Motor neuron (in vitro differentiated cells): ENCODE data around the gene CDKL1. TPM values are rescaled to one million over a fixed set of nuclear protein-coding genes. Genes with fewer than 3 reads are reported as not detected.
"Not testable (repeated sequence)": the region's sequence is repeated elsewhere in the genome, so short reads cannot be mapped to it uniquely, and the experiment has no call there.

Experiments used
- ATAC-seq, 8 experiments: fragments of 200-7000 bp; cut with Tn5 transposase; replicated peaks in 6 of 8; 2 replicates each; pipeline ENCODE4 v1.8.0; 2021; ENCODE audit warnings: mild to moderate bottlenecking in 8 of 8, moderate library complexity in 8 of 8
- H3K27ac ChIP-seq, 2 donors: fragments of 250-450 bp; sonication (Bioruptor Pico); 2 replicates each; pipeline ENCODE4 v1.9.0; 2021; ENCODE audit warnings: antibody characterized with exemption in 2 of 2, mild to moderate bottlenecking in 2 of 2, moderate library complexity in 1 of 2
- H3K4me1 ChIP-seq, 2 donors: fragments of 250-450 bp; sonication (Bioruptor Pico); replicated peaks in 1 of 2; 2 replicates each; pipeline ENCODE4 v1.6.1; 2021; ENCODE audit warnings: antibody characterized with exemption in 2 of 2, mild to moderate bottlenecking in 2 of 2, moderate library complexity in 1 of 2
- H3K4me3 ChIP-seq, 5 donors: fragments of 250-450 bp; sonication (Bioruptor Pico); 2 replicates each; pipeline ENCODE4 v1.9.0; 2021; ENCODE audit warnings: antibody characterized with exemption in 5 of 5, mild to moderate bottlenecking in 5 of 5, moderate library complexity in 4 of 5
- WGBS, 10 experiments: fragments of 450-650 bp; shearing (Covaris generic); methylation state at CpG; one replicate each; pipeline ENCODE4 v1.0.0; 2022; 5-methylcytosine and 5-hydroxymethylcytosine counted together
- in situ Hi-C, 9 experiments: fragments of 400-800 bp; cut with MboI; loops; one replicate each; pipeline ENCODE4 v1.15.0; 2021; ENCODE audit warnings: low sequenced_read_pairs in 9 of 9, low pct_unique_long_range_greater_than_20kb in 2 of 9; ENCODE audit not compliant: unreplicated experiment in 9 of 9
- total RNA-seq, 8 experiments: library from RNA; unstranded; fragments of 300-600 nt; gene quantifications; 2 replicates each; pipeline versions ENCODE4 v1.2.3 to v1.2.4, GENCODE V29; 2022

Gene CDKL1
- total RNA-seq, 8 experiments from 2014 or later = 1.2 to 8.4 (median 2.5) TPM

DNA sequence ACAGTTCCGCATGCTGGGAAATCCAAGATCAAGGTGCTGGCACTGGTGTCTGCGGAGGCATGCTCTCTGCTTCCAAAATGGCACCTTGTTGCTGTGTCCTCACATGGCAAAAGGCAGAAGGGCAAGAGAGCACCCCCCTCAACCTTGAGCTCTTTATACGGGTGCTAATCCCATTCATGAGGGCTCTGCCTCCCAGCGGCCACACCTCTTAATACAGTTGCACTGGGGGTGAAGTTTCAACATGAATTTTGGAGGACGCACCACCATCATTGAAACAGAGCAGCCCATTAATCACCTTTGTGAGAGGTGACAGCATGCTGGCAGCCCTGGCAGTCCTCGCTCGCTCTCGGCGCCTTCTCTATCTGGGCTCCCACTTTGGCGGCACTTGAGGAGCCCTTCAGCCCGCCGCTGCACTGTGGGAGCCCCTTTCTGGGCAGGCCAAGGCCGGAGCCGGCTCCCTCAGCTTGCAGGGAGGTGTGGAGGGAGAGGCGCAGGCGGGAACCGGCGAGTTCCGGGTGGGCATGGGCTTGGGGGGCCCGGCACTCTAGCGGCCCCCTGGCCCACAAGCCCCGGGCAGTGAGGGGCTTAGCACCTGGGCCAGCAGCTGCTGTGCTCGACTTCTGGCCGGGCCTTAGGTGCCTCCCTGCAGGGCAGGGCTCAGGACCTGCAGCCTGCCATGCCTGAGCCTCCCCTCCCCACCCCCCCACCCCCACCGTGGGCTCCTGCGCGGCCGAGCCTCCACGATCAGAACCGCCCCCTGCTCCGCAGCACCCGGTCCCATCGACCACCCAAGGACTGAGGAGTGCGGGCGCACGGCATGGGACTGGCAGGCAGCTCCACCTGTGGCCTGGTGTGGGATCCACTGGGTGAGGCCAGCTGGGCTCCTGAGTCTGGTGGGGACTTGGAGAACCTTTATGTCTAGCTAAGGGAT is 34.9 kb downstream of the CDKL1 start:
- in situ Hi-C loops, ATAC-seq, H3K4me3 ChIP-seq, H3K27ac ChIP-seq, H3K4me1 ChIP-seq: not testable (repeated sequence)
- 80 to 100% (median 100%) methylated on average over 1 to 5 of the region's 36 CpGs; no CpG with 5 or more reads in 3 of the 10 experiments for WGBS, 10 experiments

DNA sequence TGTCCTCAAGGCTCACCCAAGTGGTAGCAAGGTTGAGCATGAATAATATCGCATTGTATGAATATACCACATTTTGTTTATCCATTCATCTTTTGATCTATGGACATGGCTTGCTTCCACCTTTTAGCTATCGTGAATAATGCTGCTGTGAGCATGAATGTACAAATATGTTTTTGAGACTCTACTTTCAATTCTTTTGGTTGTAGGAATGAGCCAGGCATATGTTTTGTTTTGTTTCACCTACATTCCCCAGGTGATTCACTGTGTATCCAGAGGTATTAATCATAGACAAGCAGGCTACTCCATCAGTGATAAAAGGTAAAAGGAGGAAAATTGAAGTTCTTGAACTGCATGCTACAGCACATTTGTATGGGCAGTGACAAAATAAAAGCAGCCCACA is 35.8 kb downstream of the CDKL1 start:
- 40 to 100% (median 83%) methylated on average over 1 to 2 of the region's 2 CpGs; no CpG with 5 or more reads in 5 of the 10 experiments for WGBS, 10 experiments
- Histone ChIP-seq H3K4me3 (no peak overlapping the region), H3K4me1 (no peaks in the 10 kb centered on the region), H3K27ac (no peak overlapping the region)
- ATAC-seq = no peak
- in situ Hi-C loops = no loop called here

DNA sequence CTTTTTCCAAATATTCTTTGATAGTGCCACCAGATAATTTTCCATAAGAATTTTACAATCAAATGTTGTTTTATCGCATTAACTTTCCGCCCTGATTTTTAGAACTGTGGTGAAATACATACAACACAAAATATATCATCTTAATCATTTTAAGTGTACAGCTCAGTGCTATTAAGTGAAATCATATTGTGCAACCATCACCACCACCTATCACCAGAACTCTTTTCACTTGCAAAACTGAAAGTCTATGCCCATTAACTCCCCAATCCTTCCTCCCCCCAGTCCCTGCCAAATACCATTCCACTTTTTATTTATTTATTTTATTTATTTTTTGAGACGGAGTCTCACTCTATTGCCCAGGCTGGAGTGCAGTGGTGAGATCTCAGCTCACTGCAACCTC is 36.6 kb downstream of the CDKL1 start:
- WGBS, 10 experiments = 87 to 100% (median 100%) methylated on average over 1 to 3 of the region's 3 CpGs; no CpG with 5 or more reads in 1 of the 10 experiments
- ATAC-seq = no peak
- Histone ChIP-seq H3K4me3 (no peak overlapping the region), H3K27ac (no peak overlapping the region), H3K4me1 (no peaks in the 10 kb centered on the region)
- in situ Hi-C loops = no loop called here

- ATAC-seq = no peak
- Histone ChIP-seq H3K27ac (no peak overlapping the region), H3K4me3 (no peak overlapping the region), H3K4me1 (no peaks in the 10 kb centered on the region)
- in situ Hi-C loops = no loop called here
- 78 to 100% (median 90%) methylated on average over 2 to 5 of the region's 5 CpGs; no CpG with 5 or more reads in 1 of the 10 experiments for WGBS, 10 experiments
Measured at GRCh38 chr14:50359631-50360030, 37.0 kb downstream of the CDKL1 start.

GRCh38 chr14:50357753-50358395 is 38.8 kb downstream of the CDKL1 start:
- Histone ChIP-seq H3K4me3 (no peak overlapping the region), H3K4me1 (no peaks in the 10 kb centered on the region), H3K27ac (no peak overlapping the region)
- 60 to 97% (median 83%) methylated on average over 1 to 4 of the region's 4 CpGs; no CpG with 5 or more reads in 3 of the 10 experiments for WGBS, 10 experiments
- ATAC-seq = no peak
- in situ Hi-C loops = no loop called here

DNA sequence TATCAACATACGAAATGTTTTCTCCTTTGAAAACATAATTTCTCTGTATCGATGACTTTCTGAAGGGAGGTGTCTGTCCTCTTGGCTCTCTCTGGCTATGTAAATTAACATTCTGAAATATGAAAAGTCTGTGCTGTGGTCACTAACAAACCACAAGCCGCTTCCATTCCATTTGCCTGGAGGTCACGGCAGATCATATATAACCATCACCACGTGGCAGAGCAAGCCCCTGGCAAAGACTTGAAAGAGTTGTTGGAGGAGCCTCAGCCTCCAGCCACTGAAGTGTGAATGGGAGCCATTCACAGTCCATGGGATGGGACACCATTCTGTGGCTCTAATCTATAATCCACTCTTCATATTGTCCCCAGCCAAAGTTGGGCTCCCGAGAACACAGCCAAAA is 39.6 kb downstream of the CDKL1 start:
- 40 to 100% (median 68%) methylated on average over 1 to 5 of the region's 6 CpGs for WGBS, 10 experiments
- H3K4me1 ChIP-seq = no peaks in the 10 kb centered on the region
- in situ Hi-C loops = no loop called here
- no peak overlapping the region for H3K27ac ChIP-seq
- H3K4me3 ChIP-seq = no peak overlapping the region
- ATAC-seq = no peak

- WGBS, 10 experiments = 66 to 100% (median 100%) methylated on average over 2 to 3 of the region's 3 CpGs; no CpG with 5 or more reads in 1 of the 10 experiments
- H3K4me1 ChIP-seq, in situ Hi-C loops, ATAC-seq, H3K27ac ChIP-seq, H3K4me3 ChIP-seq: not testable (repeated sequence)
Measured at GRCh38 chr14:50356283-50356682, 40.4 kb downstream of the CDKL1 start.

DNA sequence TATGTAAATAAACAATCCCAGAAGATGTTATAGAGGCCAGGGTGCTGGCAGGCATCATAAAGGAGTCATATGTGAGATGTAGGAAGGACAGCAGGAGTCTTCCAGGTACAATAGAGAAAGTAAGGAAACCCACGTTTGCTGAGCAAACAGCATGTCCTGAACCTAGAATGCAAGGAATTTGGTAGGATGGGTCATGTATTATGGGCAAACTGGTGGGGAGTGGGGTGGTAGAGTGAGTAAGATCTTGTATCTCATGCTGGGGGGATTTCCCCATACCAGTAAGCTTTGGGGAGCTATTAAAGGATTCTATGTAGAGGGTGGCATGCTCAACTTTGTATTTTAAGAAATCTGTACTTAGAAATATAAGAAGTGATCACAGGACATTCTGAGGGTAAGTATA is 41.0 kb downstream of the CDKL1 start:
- 29 to 100% (median 74%) methylated on average over 1 of the region's 1 CpG; no CpG with 5 or more reads in 2 of the 10 experiments for WGBS, 10 experiments
- Histone ChIP-seq H3K27ac (no peak overlapping the region), H3K4me3 (no peak overlapping the region), H3K4me1 (no peaks in the 10 kb centered on the region)
- in situ Hi-C loops = no loop called here
- ATAC-seq = no peak

DNA sequence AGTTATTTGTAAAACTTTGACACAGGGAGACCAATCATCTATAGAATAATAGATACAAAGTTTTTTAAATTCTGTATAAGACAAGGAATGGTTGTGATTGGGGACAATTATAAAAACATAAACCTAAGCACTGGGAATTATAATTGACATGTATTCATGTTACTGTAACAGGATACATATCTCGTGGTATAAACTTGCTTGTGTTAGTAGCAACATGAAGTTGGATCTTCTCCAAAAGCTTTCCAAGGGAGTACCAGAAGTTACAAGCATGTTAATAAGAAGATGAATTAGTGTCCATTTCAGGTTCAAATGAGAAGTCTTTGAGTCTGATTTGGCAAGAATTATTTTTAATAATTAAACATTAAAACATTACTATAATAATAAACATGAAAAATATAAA is 42.2 kb downstream of the CDKL1 start:
- Histone ChIP-seq H3K4me3 (no peak overlapping the region), H3K27ac (no peak overlapping the region), H3K4me1 (no peaks in the 10 kb centered on the region)
- in situ Hi-C loops = no loop called here
- 0 to 88% (median 0%) methylated on average over 1 of the region's 1 CpG; no CpG with 5 or more reads in 1 of the 10 experiments for WGBS, 10 experiments
- ATAC-seq = no peak

GRCh38 chr14:50353126-50353525 is 43.6 kb downstream of the CDKL1 start:
- 3 to 100% (median 54%) methylated on average over 1 to 4 of the region's 4 CpGs for WGBS, 10 experiments
- no peak for ATAC-seq
- H3K27ac ChIP-seq = no peak overlapping the region
- H3K4me3 ChIP-seq = no peak overlapping the region
- in situ Hi-C loops = no loop called here
- no peaks in the 10 kb centered on the region for H3K4me1 ChIP-seq

GRCh38 chr14:50352584-50352983 is 44.1 kb downstream of the CDKL1 start:
- 22 to 93% (median 63%) methylated on average over 1 to 4 of the region's 4 CpGs for WGBS, 10 experiments
- ATAC-seq = no peak
- in situ Hi-C loops = no loop called here
- Histone ChIP-seq H3K4me1 (no peaks in the 10 kb centered on the region), H3K4me3 (no peak overlapping the region), H3K27ac (no peak overlapping the region)

DNA sequence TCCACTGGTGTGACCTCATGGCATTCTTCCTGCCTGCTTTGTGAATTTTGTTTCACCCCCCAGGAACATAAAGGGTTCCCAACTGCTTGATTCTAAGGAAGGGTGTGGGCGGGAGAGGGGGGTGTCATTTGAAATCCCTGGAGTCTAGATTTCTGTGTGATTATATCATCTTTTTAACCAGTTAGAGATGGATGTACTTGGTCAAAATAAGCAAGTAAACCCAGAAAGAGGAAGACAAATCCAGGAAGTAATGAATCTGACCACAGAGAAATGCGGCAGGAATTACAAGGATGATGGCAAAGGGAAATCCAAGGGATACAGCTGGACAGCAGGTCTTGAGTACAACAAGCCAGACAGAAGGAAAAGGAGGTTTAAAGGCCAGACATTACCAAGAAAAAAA is 45.7 kb downstream of the CDKL1 start:
- Histone ChIP-seq H3K4me3 (no peak overlapping the region), H3K27ac (no peak overlapping the region), H3K4me1 (no peaks in the 10 kb centered on the region)
- in situ Hi-C loops = no loop called here
- 13 to 100% (median 88%) methylated on average over 1 to 2 of the region's 2 CpGs; no CpG with 5 or more reads in 2 of the 10 experiments for WGBS, 10 experiments
- no peak for ATAC-seq

DNA sequence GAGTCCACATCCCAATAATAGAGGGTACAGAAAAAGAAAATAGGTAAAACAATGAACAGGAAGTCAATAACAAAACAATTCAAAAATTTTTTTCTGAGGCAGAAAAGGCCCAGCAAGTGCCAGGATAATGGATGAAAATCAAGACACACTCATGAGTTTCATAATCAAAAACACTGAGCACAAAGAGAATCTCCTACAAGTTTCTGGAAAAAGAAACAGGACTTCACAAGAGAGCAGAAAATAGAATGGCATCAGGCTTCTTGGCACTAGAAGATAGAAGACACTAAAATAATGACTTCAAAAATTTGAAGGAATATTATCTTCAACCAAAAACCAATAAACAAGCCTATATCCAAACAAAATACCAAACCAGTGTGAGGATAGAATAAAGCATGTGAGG is 47.7 kb downstream of the CDKL1 start:
- in situ Hi-C loops = loop anchor here in 1 of 9 experiments (25.0 kb wide), 1 partner anchor 188 kb away; the partner anchor contains the start of gene MAP4K5
- ATAC-seq = no peak
- Histone ChIP-seq H3K4me1 (no peaks in the 10 kb centered on the region), H3K27ac (no peak overlapping the region), H3K4me3 (no peak overlapping the region)
